ENCODE results near the gene NEIL3. TPM values are rescaled to one million over a fixed set of nuclear protein-coding genes. Genes with fewer than 3 reads are reported as not detected.

The NEIL3 gene
- total RNA-seq, 4 donors from 2014 or later, result 2.1 to 8.3 (median 3.4) TPM

GRCh38 chr4:177267911-177268310 lies 41.8 kb upstream of the NEIL3 start:
- Histone ChIP-seq H3K36me3 (no peaks in the 10 kb centered on the region), H3K9me3 (no peaks in the 10 kb centered on the region), H3K4me1 (no peaks in the 10 kb centered on the region), H3K27me3 (no peaks in the 10 kb centered on the region), H3K27ac (no peak overlapping the region), H3K4me3 (no peak overlapping the region)
- 74 to 78% methylated on average over 3 of the region's 3 CpGs for WGBS, 2 donors
- TF ChIP-seq POLR2A (IDR thresholded peaks at IDR 0.05) (no peak), CTCF (IDR thresholded peaks at IDR 0.05) (no peak)
- DNase-seq, result no peak
- intact Hi-C loops (cut with DNase I), result no loop called here

GRCh38 chr4:177271091-177271490 lies 38.6 kb upstream of the NEIL3 start:
- no peaks in the 10 kb centered on the region for H3K36me3 ChIP-seq
- no peaks in the 10 kb centered on the region for H3K27me3 ChIP-seq
- H3K9me3 ChIP-seq, result no peaks in the 10 kb centered on the region
- TF ChIP-seq POLR2A (IDR thresholded peaks at IDR 0.05), result no peak
- TF ChIP-seq CTCF (IDR thresholded peaks at IDR 0.05), result no peak
- DNase-seq, result no peak
- WGBS, 2 donors, result 54 to 69% methylated on average over 1 of the region's 1 CpG
- no peak overlapping the region for H3K4me3 ChIP-seq
- intact Hi-C loops (cut with DNase I), result no loop called here
- H3K27ac ChIP-seq, result no peak overlapping the region
- H3K4me1 ChIP-seq, result no peaks in the 10 kb centered on the region

- TF ChIP-seq POLR2A (IDR thresholded peaks at IDR 0.05), result no peak
- TF ChIP-seq CTCF (IDR thresholded peaks at IDR 0.05), result no peak
- H3K27ac ChIP-seq, result no peak overlapping the region
- WGBS, 2 donors, result 77 to 79% methylated on average over 10 of the region's 10 CpGs
- no peaks in the 10 kb centered on the region for H3K4me1 ChIP-seq
- intact Hi-C loops (cut with DNase I), result no loop called here
- no peak overlapping the region for H3K4me3 ChIP-seq
- H3K36me3 ChIP-seq, result no peaks in the 10 kb centered on the region
- H3K9me3 ChIP-seq, result no peaks in the 10 kb centered on the region
- no peak for DNase-seq
- H3K27me3 ChIP-seq, result no peaks in the 10 kb centered on the region
Observed at GRCh38 chr4:177271915-177272766, 37.5 kb upstream of the NEIL3 start.

- no peak overlapping the region for H3K4me3 ChIP-seq
- intact Hi-C loops (cut with DNase I), result no loop called here
- H3K27ac ChIP-seq, result no peak overlapping the region
- 64 to 71% methylated on average over 4 of the region's 4 CpGs for WGBS, 2 donors
- no peaks in the 10 kb centered on the region for H3K27me3 ChIP-seq
- DNase-seq, result no peak
- TF ChIP-seq POLR2A (IDR thresholded peaks at IDR 0.05), result no peak
- TF ChIP-seq CTCF (IDR thresholded peaks at IDR 0.05), result no peak
- no peaks in the 10 kb centered on the region for H3K9me3 ChIP-seq
- no peaks in the 10 kb centered on the region for H3K4me1 ChIP-seq
- no peaks in the 10 kb centered on the region for H3K36me3 ChIP-seq
Observed at GRCh38 chr4:177275999-177276398, 33.7 kb upstream of the NEIL3 start.

GRCh38 chr4:177281351-177281909 lies 28.2 kb upstream of the NEIL3 start:
- 64 to 68% methylated on average over 4 of the region's 4 CpGs for WGBS, 2 donors
- TF ChIP-seq CTCF (IDR thresholded peaks at IDR 0.05) (no peak), POLR2A (IDR thresholded peaks at IDR 0.05) (no peak)
- no peak overlapping the region for H3K4me3 ChIP-seq
- no peaks in the 10 kb centered on the region for H3K36me3 ChIP-seq
- no peaks in the 10 kb centered on the region for H3K27me3 ChIP-seq
- no peak overlapping the region for H3K27ac ChIP-seq
- intact Hi-C loops (cut with DNase I), result no loop called here
- H3K4me1 ChIP-seq, result no peaks in the 10 kb centered on the region
- DNase-seq, result no peak
- no peaks in the 10 kb centered on the region for H3K9me3 ChIP-seq

All from esophagus squamous epithelium (tissue), 5 donors.